HG02623 (cell line): ENCODE data around the gene ABTB2.

Experiments
- ATAC-seq: cut with Tn5 transposase; IDR thresholded peaks from one replicate; pipeline ENCODE4 v1.9.1; 2021; ENCODE audit warnings: moderate library complexity; ENCODE audit not compliant: unreplicated experiment

The ABTB2 gene

GRCh38 chr11:34128824-34129223 is 229.0 kb downstream of the ABTB2 start:
- no peak for ATAC-seq

DNA sequence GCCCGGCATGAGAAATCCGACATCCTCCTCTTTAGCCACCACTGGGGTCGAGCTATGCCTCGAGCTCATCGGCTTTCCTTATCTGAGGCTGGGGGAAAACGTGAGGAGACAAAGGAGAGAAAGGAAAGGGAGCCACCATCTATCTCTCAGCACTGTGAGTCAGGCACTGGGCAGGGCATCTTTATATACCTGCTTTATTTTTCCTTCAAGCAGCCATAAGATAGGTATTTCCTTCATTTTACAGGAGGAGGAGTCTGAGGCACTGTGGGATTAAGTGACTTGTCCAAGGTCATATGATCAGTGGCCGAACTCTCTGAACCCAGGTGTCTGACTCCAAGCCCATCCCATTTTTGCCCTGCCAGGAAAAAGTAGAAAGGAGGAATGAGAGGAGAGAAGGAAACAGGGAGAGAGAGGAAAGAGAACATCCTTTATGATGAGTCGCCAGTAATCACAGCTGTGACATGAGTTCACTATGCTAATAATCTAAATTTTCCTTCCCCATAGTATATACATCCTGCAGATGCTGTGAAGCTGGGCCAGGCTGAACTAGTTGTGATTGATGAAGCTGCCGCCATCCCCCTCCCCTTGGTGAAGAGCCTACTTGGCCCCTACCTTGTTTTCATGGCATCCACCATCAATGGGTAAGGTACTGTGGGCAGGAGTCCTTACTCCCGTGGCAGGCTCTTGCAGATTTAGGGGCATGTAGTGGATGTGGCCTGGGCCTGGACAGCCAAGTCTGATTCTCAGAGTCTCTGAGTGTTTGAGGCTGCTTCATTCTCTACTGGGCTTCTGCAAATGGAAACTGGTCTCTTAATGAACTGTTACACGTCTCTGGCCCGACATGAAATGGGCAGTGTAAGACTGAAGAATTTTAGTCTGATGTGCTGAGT is 230.6 kb downstream of the ABTB2 start:
- ATAC-seq = no peak

DNA sequence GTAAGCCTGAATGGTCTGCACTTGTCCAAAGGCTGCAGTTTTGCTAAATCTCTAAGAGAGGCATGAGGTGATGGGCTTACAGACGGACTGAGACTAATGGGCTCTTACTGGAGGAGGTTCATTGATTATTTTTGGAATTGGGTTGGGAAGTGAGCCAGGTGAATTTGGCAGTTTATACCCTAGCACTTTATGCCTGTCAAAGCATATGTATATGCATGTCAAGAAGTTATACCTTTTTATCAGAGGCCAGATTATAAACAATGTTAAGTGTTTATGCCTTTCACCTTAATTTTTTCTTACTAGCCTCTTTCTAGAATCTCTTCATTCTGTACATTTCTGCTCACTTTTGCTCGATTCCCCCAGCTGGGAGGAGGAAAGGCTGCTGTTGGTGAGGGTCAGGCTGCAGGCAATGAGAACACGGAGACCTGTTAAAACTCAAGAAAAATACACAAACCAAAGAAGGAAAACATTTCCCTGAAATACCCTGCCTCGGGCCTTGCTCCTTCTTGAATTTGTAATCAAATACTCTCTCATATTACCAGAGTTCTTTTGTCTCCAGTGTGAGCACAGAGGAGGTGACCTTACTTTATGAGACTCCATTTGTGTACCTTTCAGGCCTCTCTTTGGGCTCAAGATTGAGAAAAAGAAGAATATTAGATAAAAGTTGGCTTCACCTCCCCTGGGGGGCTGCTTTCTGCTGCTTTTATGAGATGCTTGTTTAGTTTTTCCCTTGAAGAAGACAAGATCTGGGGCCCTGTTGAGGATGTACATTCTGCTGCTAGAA is 232.7 kb downstream of the ABTB2 start:
- ATAC-seq = no peak

DNA sequence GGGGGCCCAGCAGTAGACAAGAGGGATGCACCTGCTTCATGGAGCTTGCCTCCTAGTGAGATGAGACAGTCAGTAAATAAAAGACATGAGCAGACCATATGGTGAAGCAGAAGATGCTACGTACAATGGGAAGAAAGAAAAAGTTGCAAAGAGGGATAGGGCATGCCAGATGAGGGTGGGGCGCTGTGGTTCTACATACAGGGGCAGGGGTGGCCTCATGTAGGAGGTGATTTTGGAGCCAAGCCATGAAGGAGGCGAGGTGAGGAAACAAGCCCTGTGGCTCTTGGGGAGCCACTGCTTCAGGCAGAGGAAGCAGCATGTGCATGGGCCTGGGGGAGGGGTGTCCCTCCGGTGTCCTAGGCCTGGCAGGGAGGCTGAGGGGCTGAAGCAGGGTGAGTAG is 237.2 kb downstream of the ABTB2 start:
- no peak for ATAC-seq

DNA sequence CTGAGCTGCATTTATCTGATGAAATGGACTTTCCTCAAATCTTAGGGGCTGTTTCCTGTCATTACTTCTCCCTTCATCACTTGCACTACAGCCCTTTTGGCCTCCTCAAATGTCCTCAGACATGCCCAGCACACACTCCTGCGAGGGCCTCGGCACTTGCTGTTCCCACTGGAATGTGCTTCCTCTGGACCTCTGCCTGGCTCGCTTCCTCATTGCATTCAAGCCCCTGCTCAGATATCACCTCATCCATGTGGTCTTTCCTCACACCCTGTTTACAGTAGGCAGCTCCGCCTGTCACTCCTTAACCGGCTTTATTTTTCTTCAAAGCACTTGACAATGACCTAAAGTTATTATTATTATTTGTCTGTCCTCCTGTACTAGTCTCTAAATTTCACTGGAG is 243.3 kb downstream of the ABTB2 start:
- ATAC-seq = no peak

- ATAC-seq = no peak
Measured at GRCh38 chr11:34114014-34114413, 243.8 kb downstream of the ABTB2 start.

DNA sequence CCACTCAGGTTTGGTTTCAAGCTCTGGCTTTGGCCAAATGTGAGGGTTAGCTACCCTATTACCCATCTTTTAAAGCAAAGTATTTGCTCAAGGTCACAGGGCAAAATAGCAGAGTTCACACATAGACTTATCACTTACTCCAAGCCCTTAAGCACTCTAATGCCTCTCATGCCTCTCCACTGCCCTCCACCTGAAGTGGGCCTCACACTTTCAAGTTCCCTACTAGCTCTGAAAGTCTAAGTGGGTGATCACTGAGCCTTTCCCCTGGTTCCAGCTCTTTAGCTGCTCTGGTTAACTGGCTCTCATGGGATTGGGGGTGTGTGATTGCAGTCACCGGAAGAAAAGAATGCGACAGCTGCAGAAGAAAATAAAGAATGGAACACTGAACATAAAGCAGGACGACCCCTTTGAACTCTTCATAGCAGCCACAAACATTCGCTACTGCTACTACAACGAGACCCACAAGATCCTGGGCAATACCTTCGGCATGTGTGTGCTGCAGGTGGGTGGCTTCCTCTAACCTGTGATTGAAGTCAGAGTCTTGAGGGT is 246.0 kb downstream of the ABTB2 start:
- ATAC-seq = no peak

- no peak for ATAC-seq
Measured at GRCh38 chr11:34105957-34106504, 251.8 kb downstream of the ABTB2 start.

DNA sequence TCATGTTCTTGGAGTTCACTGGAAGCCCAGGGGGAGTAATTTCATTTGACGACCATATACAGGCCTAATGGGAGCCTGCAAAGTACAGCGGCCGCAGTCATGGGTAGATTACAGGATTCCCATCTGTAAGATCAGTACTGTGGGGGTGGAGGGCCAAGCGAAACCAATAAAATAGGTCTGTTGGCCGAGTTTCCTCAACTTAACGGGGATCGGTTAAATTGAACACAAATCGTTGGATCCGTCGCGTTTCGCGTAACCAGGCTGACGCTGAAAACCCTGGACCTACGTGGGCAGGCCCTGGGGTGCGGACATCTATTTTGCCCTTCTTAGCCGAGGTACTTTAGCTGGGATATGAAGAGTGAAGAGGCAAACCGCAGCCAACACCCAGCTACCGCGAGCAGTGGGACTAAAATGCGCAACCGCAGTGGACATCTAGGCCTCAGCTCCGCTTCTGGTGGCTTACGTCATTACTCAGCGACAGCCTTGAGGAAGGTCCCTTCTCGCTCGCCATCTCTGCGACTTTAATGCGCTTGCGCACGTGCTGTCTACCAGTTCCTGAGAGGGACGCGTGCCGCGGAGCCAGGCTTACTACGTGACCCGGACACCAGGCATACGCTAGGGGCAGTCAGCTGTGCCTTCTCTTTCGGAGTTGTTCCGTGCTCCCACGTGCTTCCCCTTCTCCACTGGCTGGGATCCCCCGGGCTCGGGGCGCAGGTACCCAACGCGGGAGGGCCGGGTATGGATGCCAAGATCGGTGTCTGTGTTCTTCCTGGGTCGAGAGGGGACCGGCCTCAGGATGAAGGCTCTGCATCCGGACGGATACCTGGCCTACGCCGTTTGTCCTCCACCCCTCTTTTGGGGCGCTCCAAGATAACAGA is 252.5 kb downstream of the ABTB2 start, which contains the start of gene NAT10:
Gene NAT10, plus strand, starts transcription at position 551 of the 878 bp plus-strand sequence. CDS start 2,597 bp downstream, outside the sequence.
- ATAC-seq = peak; percentile 88

GRCh38 chr11:34104680-34105078 is 253.1 kb downstream of the ABTB2 start:
- no peak for ATAC-seq
